Heart left ventricle (tissue), 13 donors: ENCODE measurements around the gene C12orf43.

Experiments
- CTCF ChIP-seq, 12 donors: fragments of 200-600 bp; sonication (generic) in 4 of 12; IDR thresholded peaks; one replicate each; pipeline versions ENCODE4 v1.5.0 to v1.8.0; 2018 to 2022; ENCODE audit warnings: antibody characterized with exemption in 12 of 12, mild to moderate bottlenecking in 5 of 12
- POLR2A ChIP-seq, 2 donors: fragments of 450-650 bp; IDR thresholded peaks; one replicate each; pipeline ENCODE4 v1.6.1; 2017; ENCODE audit warnings: antibody characterized with exemption in 2 of 2, mild to moderate bottlenecking in 2 of 2, moderate library complexity in 2 of 2
- donor health status: ischemic (EF 13 %, LVEDD 7.1; RV severe dilation, severe dysfunction).
- donor health status: DM: no; HTN: yes; CAD: no.
- donor health status: DM: no; HTN: no; CAD: no.
- donor health status: ischemic (EF 25% LVEDD 6.9; RV normal size, moderate dysfunction).
- donor health status: ischemic (EF 25% LVEDD 5.7; RV mildly dilated, moderate dysfunction).
- donor health status: ischemic (EF 35%, LVEDD 5.7; RV mildly dilated, moderate dysfunction).
- donor health status: nonischemic (EF 11% LVEDD 7.7; RV severe dilation, severe dysfunction).
- donor health status: DM: yes; HTN: yes; CAD: no.
- donor health status: PGD.
- donor health status: ischemic (EF 29% LVEDD 5.4; RV normal size, mild dysfunction).
- donor health status: nonischemic (EF 23%, LVEDD 6.1; RV moderate dilation, normal function).

- no peak for TF ChIP-seq CTCF (IDR thresholded peaks at IDR 0.05)
- no peak for TF ChIP-seq POLR2A (IDR thresholded peaks at IDR 0.05)
Observed at GRCh38 chr12:121064116-121064515, 47.8 kb upstream of the C12orf43 start.
